Right renal cortex interstitium (tissue), 3 donors: ENCODE measurements around the gene SAMHD1. TPM values are rescaled to one million over a fixed set of nuclear protein-coding genes. Genes with fewer than 3 reads are reported as not detected.
"Not testable (repeated sequence)": the region's sequence is repeated elsewhere in the genome, so short reads cannot be mapped to it uniquely, and the experiment has no call there.

Experiments
- DNase-seq, 3 donors: peaks; one replicate each; pipeline ENCODE4 v3.0.0-alpha.2; 2013; ENCODE audit warnings: low read depth in 3 of 3, low spot score in 2 of 3
- polyA plus RNA-seq, 3 donors: library from polyadenylated mRNA; unstranded; fragments of 120-200 nt; gene quantifications; one replicate each; pipeline ENCODE4 v1.2.1, GENCODE V29; 2013; ENCODE audit not compliant: insufficient read length in 3 of 3

Gene SAMHD1
- polyA plus RNA-seq, 3 donors = 24.7 to 29.8 (median 26.7) TPM

- no peak for DNase-seq
Observed at GRCh38 chr20:36917943-36918342, 33.6 kb downstream of the SAMHD1 start.

GRCh38 chr20:36917240-36917639 is 34.3 kb downstream of the SAMHD1 start:
- DNase-seq = no peak

GRCh38 chr20:36916199-36916598 is 35.3 kb downstream of the SAMHD1 start:
- DNase-seq = no peak

GRCh38 chr20:36908603-36909002 is 42.9 kb downstream of the SAMHD1 start:
- DNase-seq = peak in 1 of 3 donors; percentile 27

- DNase-seq = not testable (repeated sequence)
Observed at GRCh38 chr20:36906086-36906485, 45.4 kb downstream of the SAMHD1 start.

GRCh38 chr20:36905566-36905965 is 45.9 kb downstream of the SAMHD1 start:
- DNase-seq = not testable (repeated sequence)

GRCh38 chr20:36904690-36905089 is 46.8 kb downstream of the SAMHD1 start:
- DNase-seq = no peak

GRCh38 chr20:36895036-36895435 is 56.5 kb downstream of the SAMHD1 start:
- DNase-seq = no peak

GRCh38 chr20:36893801-36894200 is 57.7 kb downstream of the SAMHD1 start:
- DNase-seq = no peak

GRCh38 chr20:36891211-36891610 is 60.3 kb downstream of the SAMHD1 start:
- no peak for DNase-seq

GRCh38 chr20:36890586-36890985 is 60.9 kb downstream of the SAMHD1 start:
- no peak for DNase-seq

GRCh38 chr20:36888880-36889516 is 62.5 kb downstream of the SAMHD1 start:
- DNase-seq = no peak

- DNase-seq = no peak
Observed at GRCh38 chr20:36887752-36888090, 63.8 kb downstream of the SAMHD1 start.

GRCh38 chr20:36886859-36887751 is 64.4 kb downstream of the SAMHD1 start:
- DNase-seq = peak; percentile 72 to 84 (median 78)

GRCh38 chr20:36885356-36885755 is 66.2 kb downstream of the SAMHD1 start:
- no peak for DNase-seq

GRCh38 chr20:36883977-36884535 is 67.5 kb downstream of the SAMHD1 start:
- DNase-seq = no peak

- no peak for DNase-seq
Observed at GRCh38 chr20:36881888-36882287, 69.6 kb downstream of the SAMHD1 start.

- no peak for DNase-seq
Observed at GRCh38 chr20:36881331-36881730, 70.2 kb downstream of the SAMHD1 start.

GRCh38 chr20:36880741-36881250 is 70.7 kb downstream of the SAMHD1 start:
- DNase-seq = no peak

GRCh38 chr20:36878941-36879340 is 72.6 kb downstream of the SAMHD1 start:
- DNase-seq = no peak

- DNase-seq = no peak
Observed at GRCh38 chr20:36876473-36876833, 75.1 kb downstream of the SAMHD1 start.
